GM18508 (cell line): ENCODE results near the gene CRB2.
"Not testable (repeated sequence)": the region's sequence is repeated elsewhere in the genome, so short reads cannot be mapped to it uniquely, and the experiment has no call there.

ENCODE experiments used
- ATAC-seq: cut with Tn5 transposase; IDR thresholded peaks from one replicate; pipeline ENCODE4 v1.9.1; 2021; ENCODE audit warnings: moderate number of reproducible peaks; ENCODE audit not compliant: insufficient read depth, unreplicated experiment

Gene CRB2

DNA sequence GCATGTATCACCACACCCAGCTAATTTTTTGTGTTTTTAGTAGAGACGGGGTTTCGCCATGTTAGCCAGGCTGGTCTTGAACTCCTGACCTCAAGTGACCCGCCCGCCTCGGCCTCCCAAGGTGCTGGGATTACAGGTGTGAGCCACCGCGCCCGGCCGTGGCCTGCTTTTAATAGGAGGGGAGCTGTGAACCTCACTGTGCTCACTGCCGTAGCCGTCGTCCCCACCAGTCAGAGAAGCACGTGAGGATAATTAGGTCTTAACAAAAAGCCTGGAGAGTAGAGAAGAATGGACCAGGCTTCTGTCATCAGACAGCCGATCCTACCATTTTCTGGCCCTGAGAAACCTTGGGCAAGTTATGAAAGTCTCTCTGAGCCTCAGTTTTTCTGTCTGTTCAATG lies 42.9 kb downstream of the CRB2 start:
- ATAC-seq, result not testable (repeated sequence)

DNA sequence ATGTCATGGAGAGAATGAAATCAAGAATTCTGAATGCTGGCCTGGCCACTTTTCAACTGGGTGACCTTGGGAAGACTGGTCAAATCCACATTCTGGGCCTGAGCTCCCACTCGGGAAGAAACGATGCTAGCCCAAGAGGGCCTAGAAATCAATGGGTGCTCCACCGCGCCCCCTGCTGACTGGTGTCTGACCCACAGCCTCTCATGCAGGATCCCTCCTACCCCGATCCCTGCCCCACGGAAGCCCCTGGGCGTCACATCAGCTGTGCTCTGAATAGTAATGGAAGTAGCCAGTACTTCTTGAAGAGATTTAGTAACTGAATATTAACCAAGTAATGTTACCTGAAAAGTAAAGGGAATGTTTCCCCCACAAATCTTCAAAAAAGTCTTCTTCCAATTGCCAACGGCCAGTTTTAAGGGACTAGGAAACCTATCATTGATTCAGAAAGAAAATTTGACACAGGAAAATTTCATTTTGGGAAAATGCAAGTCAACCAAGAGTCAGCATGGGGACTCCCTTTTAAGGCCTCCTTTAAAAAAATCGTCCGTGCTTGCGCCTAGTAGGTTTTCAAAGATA lies 43.9 kb downstream of the CRB2 start:
- ATAC-seq, result no peak

DNA sequence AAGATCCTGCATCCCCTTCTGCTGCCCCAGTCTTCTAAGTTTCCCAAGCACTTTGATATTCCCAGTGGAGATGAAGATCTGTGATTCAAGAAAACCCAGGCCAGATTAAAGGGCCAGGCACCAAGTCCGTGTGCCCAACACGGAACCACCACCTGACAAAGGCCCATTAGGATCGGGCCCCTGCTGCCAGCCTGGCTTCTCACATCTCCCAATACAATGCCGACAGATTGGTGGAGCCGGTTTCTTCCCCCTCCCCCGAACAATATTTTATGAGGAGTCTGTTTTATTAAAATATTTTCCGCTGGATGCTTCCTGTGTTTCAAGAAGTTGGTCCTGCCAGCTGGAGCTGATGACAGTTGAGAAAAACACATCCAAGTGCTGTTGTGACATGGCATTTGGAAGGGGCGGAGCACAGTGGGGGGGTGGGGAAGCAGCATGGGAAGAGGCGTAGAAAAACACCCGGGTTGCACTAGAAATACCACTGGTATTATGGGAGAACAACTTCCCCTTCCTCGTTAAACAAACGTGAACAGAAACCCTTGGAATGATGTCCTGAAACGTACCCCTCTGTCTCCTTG lies 45.0 kb downstream of the CRB2 start:
- no peak for ATAC-seq

DNA sequence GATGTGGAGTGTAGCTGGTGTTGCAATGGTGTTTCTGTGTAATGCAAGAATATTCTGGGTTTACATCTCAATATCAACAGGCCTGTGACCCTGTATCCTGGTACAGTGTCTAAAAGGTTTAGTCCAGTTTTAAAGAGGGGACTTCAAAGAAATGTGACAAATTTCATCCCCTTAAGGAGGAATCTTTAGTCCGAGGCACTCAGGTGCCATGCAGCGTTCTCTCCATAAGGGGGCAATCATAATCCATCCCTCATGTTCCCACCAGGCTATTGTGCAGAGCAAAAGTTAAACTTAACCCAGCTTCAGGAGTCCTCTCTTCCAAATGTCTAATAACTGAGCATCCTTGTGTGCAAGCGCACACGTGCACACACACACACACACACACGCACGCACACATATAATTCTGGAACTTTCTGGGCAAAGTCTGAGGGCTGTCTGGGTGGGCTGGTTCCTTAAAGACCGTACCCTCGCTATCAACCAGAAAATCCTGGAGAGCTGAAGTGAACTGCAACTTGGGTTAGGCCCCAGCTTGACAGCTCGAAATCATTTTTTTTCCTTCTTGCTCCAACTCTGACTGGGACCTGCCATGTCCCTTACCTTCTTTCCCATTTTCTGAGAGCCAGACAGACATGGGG lies 46.0 kb downstream of the CRB2 start:
- no peak for ATAC-seq

DNA sequence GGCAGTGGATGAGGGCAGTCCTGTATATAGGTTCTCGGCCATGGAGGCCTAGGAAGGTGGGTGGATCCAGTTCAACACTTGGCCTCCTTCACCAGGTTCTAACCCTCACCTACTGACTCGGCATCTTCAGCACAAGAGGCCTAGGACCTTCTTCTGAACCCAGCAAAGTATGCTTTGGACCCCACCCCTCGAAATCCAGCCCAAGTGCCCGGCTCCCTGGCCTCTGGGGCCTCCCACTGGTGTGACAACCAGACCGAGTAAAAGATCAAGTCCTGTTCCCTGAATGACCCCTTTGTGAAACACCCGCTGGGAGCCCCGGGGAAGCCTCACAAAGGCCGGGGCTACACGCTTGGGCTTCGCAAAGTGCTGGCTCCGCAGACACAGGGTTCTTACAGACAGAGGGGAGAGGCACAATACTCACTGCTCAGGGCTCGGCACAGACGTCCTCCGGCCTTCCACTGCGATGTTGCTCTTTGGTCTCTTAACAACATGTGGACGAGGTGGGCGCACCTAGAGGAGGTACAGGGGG lies 47.0 kb downstream of the CRB2 start:
- no peak for ATAC-seq

DNA sequence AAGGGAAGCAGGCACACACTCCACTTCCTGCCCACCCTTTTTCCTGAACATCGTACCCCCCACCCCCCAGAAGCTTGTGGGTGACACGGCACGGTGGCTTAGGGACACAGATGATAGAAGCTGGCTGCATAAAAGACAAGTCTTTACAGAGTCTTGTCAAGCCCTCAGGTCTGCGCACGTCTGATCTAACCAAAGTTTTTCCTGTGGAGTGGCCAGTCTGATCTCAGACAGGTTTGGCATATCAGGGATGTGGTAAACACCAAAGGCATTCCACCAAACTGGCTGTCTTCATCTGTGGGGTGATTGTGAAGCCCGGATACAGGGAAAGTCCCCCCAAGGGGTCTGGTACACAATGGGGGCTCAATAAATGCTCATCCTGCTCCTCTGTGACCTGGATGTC lies 50.0 kb downstream of the CRB2 start:
- no peak for ATAC-seq

DNA sequence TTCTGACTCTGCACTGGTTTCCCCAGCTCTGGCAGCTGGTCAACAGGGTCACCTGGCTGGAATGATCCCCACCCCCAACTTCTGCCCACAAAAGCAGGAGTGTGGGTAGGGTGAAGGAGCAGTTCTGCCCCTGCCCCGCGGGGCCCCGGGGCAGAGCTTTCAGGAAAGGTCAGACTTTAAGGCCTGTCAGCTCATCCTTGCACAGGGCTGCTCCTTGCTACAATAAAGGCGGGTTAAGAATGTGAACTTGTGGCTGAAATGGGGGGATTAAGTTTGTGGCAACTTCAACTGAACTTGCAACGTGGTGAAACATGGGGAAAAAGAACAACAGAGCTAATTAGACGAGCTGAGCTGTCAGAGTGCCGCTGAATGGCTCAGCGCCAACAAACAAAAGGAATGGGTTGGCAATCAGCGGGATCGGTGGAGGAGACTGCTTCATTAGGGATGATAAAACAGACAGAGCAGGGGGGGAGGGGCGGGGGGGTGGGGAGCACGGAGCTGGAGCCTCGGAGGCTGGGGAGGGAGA lies 50.8 kb downstream of the CRB2 start:
- ATAC-seq, result no peak

DNA sequence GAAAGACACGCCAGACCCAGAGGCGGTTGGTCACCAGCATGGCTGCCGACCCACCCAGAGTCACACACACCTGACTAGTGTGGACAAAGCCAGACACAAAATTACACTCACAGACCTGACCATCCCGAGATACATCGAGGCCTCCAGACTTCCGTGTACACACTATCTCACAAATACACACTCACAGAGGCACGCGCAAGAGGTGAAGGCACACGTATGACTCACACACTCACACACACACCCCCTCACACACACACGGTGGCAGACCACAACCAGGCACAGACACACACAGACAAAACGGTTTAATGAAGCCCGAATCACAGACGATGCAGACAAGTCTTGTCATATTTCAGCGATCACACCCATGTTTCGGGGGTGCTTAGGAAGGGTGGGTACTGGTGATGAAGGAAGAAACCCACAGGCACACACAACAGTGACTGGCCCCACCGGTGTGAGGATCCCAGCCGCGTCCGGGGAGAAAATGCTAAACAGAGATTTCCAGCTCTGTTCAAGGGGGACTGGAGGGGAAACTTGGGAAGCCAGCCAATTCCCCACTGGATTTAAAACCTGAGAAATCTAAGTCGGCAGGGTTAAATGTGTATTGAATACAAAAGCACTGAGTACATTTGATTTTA lies 51.3 kb downstream of the CRB2 start:
- ATAC-seq, result no peak

DNA sequence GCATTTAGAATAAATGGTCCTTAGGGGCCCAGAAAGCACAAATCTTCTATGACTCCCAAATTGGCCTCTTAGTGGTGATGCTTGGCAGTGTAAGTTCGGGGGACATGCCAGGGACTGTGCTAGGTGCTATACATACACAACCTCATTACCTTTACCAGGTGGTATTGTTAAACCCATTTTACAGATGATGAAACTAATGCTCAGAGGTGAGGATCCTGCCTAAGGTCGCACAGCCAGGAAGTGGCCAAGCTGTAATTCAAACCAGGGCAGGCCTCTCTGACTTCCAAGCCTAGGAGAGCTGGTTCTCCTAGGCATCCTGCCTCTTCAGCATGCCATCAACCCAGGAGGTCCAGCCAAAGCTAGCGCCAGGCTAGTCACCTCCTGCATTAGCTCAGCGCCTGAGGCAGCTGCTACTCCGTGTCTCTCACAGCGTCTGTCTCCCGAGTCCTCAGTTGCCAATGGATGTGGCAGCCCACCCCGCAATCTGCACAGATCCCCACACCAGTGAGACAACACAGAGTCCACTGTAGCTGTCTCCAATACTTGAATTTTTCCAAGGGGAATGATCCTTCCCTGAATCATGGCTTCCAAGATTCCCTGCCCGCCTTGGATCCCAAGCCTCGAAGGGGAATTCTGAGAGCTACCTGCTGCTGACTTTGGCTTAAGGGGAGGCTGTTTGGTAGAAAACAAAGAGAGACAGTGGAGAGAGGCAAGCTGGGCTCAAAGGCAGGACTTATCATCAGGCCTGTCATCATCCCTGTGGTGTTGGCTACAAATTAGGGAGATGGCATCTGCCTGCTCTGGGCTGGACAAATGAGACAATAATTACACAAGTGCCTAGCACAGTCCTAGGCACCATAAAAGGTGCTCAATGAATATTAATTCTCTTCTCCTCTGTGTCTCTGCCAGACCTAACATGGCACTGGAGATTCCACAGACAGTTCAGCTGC lies 52.6 kb downstream of the CRB2 start:
- ATAC-seq, result no peak

DNA sequence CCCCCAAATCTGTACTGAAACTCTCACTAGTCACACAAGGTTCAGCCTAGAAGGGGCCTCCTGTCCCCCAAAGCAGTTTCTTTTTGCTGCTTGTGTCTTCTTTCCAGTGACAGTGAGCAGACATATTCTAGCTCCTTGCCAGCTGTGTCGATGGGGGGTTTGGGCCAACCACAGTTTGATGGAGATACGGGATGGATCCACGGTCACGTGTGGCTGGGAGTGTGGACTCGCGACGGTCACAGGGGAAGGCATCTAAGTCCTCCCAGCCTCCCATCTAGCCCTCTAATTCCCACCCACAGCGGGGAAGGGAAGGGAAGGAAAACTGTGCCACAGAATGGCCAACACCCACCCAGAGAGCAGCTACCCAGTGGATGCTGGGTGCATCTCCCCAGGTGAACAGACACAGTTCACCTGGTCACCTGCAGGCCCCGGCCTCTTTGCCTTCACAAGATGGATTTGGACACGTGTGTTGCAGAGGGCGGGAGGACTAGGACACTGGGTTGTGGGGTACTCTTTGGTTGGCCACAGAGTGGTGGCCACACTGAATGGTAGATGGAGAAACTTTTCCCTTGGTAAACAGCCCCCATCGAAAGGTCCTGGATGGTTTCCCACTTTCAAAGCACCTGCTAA lies 54.4 kb downstream of the CRB2 start:
- no peak for ATAC-seq

DNA sequence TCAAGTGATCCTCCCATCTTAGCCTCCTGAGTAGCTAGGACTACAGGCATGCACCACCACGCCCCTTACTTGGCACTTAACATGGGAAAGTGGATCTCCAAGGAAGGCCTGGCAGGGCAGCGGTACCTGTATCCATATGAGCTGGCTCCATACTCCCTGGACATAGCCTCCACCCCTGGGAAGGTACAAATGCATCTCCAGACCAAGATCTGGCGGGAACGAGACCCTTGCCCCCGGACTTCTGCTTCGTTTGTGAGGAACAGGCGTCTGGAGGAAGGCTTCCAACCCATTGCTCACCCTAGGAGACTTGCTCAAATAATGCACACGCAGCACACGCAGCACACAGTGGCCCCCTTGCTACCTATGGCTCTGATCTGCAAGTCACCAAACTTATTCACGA lies 55.2 kb downstream of the CRB2 start:
- no peak for ATAC-seq

DNA sequence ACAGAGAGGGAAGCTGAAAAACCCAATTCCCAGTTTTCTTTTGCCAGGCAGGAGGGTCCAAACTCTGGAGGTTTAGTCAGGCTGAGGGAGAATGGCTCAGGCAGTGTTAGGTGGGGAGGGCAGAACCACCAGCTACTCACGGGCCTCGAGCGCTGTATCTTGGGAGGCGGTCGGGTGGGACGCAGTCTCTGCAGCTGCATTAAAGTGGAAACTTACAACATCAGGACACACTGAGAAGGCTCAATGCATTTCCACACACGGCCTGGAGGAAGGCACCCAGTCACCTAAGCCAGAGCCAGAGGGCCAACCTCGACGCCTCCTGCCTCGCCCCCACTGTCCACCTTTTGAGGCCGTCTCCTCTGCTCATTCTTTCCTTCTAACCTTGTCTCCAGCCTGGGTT lies 55.6 kb downstream of the CRB2 start:
- no peak for ATAC-seq

DNA sequence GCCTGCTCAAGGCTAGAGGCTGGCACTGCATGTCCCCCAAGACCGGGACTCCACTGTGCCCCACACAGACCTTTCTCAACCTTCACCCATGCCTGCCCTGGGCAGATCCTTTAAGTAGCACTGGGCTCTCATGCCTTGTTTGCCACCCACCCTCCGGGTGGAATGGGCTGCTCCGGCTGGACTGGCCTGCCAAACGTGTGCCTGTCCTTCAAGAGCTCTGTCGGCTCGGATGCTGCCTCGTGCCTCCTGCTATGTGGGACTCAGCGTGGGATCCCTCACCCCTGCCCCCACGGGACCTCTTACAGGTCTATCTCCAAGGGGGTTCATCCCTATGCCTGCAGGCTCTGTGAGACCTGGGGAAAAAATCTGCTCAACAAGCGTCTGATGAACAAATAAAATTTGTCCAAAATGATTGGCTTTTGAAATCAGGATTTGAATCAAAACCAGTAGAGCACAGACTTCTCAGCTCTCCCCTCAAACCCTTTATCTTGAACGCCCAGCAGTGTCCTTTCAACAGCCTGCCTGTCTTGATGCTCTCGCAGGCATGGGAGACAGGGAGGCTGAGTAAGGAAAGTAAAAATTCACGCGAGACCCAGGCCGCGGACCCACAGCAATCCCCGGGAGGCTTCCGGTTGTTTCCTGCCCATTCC lies 56.3 kb downstream of the CRB2 start:
- ATAC-seq, result no peak

DNA sequence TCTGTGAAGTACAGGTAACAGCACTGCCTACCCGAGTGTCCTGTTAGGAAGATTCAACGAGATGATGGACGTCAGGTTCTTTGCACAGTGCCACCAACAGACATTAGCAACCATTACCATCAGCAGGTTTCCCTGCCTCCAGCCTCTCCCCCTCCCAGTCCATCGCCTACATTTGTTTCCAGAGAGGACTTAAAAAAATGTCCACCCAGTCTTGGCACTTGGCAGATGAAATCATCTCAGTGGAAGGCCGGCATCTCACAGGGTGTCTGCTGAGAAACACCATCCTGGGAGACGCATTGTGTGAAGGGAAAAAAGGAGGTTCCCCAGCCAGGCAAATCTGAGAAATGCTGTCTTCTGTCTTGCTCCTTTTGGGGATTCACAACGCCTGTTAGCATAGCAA lies 58.2 kb downstream of the CRB2 start:
- no peak for ATAC-seq

DNA sequence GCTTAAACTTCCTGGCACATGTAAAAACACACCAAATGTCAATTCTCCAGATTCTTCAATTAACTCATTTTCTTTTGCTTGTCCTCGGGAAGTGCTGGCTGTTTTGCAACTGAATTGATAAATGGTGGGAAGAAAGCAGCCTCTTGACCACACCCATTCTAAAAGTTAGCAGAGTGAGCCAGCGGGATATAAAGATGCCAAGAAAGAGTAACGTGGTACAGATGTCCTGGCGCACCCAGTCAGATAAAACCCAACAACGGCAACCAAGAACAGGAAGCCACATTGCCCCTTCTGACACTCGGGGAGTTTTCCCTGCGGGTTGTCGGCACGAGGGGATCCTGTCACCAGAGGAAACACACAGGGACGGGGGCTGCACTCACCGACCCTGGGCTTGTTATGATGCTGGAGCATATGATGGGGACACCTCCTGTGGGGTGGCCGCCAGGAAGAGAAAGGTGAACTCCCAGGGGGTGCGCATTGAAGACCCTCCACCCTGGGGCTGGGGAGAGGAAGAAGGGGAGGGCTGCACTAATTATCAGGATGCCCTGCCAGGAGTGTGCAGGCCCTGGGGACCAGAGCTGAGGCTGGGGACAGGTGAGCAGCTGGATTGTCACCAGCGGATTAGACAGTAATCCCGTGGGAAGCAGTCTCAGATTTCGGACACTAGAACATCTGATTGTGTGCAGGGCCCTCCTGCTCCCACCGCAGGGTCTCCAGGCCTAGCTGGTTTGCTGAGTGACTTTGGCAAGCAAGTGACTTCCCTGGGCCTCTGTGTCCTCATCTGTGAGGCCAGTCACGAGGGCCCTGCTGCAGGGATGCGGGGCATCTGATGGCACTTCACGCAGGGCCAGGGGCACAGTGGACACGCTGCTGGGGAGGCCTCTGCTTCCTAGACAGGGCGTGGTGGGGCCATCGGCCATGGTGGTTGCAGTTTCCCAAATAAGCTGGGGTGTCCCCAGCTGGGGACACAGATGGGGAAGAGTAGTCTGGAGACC lies 59.2 kb downstream of the CRB2 start:
- ATAC-seq, result no peak

DNA sequence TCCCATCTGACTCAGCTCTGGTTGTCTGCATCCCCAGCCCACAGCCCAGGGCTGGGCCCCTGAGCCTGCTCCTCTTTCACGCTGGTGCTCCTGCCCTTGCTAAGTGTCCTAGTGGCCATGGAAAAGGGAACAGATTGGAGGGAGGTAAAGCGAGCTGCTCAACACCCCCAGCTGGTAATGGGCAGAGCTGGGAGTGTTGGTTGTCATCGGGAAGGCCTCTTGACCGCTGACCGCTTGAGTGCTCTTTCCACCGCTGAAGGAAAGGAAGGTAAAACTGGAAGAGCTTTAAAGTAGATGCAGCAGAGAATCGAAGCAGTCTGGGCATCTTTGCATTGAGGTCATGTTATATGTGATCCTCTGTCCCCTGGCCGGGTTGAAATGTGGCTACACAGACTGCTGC lies 60.2 kb downstream of the CRB2 start:
- ATAC-seq, result no peak

DNA sequence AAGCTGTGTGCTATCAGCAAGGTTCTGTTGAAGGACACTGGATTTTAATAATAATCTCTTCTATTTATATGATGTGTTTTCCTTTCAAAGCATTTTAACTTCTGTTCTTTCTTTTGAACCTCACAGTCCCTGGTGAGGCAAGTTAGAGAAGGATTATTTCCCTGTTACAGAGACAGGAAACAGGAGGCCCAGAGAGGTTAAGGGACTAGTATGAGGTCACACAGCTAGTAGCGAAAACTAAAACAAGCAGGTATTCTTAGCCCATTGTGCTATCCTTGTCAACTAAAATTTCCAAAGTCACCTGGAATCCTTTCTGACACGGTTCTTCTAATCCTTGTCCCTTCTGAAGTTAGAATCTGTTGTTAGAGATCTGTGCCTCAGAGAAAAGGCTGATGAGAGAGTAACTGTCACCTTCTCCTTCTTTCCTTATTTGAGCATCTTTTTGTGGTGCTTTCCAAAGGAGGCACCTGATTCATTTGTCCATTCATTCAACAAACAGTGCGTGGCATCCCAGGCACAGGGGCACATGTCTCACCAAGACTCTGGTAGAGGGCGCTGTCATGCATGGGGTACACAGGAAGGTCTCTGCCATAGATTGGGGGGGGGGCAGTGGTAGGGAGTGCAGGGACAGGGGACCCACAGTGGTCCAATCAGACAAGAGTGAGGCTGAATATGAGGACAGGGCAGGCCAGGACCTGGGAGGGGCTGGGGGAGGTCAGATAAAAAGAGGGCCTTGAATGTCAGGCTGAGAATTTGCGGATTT lies 61.5 kb downstream of the CRB2 start:
- no peak for ATAC-seq
